K562 (cell line): ENCODE results near the gene HDAC10. TPM values are rescaled to one million over a fixed set of nuclear protein-coding genes. Genes with fewer than 3 reads are reported as not detected.

Experiments used
- CCAR2 ChIP-seq: fragments of 200-400 bp; formaldehyde crosslinking; IDR thresholded peaks from 2 replicates; pipeline ENCODE4 v1.6.1; 2017; ENCODE audit warnings: mild to moderate bottlenecking, low read depth, low read length
- MYNN ChIP-seq, 2 experiments: sonication (generic); formaldehyde crosslinking in 1 of 2; IDR thresholded peaks; 2 replicates each; pipeline versions ENCODE4 v1.5.0 to v1.6.1; 2016 to 2020; ENCODE audit warnings: antibody characterized with exemption in 1 of 2, missing genetic modification reagents in 1 of 2
- ZBTB40 ChIP-seq, 2 experiments: fragments of 450-650 bp in 1 of 2; sonication (generic) in 1 of 2; formaldehyde crosslinking in 1 of 2; IDR thresholded peaks; 2 replicates each; pipeline versions ENCODE4 v1.7.1 to v1.9.0; 2016 to 2022; ENCODE audit warnings: inconsistent platforms in 1 of 2, mild to moderate bottlenecking in 1 of 2, missing genetic modification reagents in 1 of 2
- polyA plus RNA-seq, 8 experiments: library from polyadenylated mRNA; depleted of rRNA in 4 of 8; stranded (reverse) in 5 of 8; unstranded in 3 of 8; fragments of >200 nt; fragmentation: Nextera tagmentation in 2 of 8; fragmentation: Illumina TruSeq in 1 of 8; extraction: Ambion mirVana in 2 of 8; extraction: Trizol in 1 of 8; gene quantifications; 2 replicates each; pipeline versions ENCODE4 v1.2.1 to v1.2.3, GENCODE V29; 2011 to 2014; ENCODE audit warnings: inconsistent platforms in 1 of 8, missing spikeins in 1 of 8
- total RNA-seq, 7 experiments: library from RNA; depleted of rRNA in 6 of 7; stranded (reverse); fragments of >200 nt in 6 of 7; fragmentation: Illumina TruSeq in 2 of 7; extraction: Trizol in 2 of 7; gene quantifications; 2 replicates each; pipeline versions ENCODE4 v1.2.1 to v1.2.3, GENCODE V29; 2011 to 2021; ENCODE audit warnings: low replicate concordance in 1 of 7

Gene HDAC10
- total and polyA plus RNA-seq, 9 of the 15 experiments (the other 6 are each of a cell fraction or from before 2014, with no cell fraction given), result 0.10 to 44.2 (median 6.5) TPM

GRCh38 chr22:50225200-50225969 lies 25.7 kb downstream of the HDAC10 start (continued):
- TF ChIP-seq ZBTB40 (IDR thresholded peaks at IDR 0.05) (no peak), ZBTB40 (CRISPR knock-in tag; IDR thresholded peaks at IDR 0.05) (no peak), MYNN (IDR thresholded peaks at IDR 0.05) (no peak), MYNN (CRISPR knock-in tag; IDR thresholded peaks at IDR 0.05) (no peak), CCAR2 (no peak)
